ENCODE measurements around the gene AMBP. TPM values are rescaled to one million over a fixed set of nuclear protein-coding genes. Genes with fewer than 3 reads are reported as not detected.

AMBP gene
- total and polyA plus RNA-seq, 4 donors, result 3,440 to 6,678 (median 4,863) TPM

GRCh38 chr9:114091711-114092110 is 13.6 kb upstream of the AMBP start:
- H3K4me3 ChIP-seq (ENCODE audit: low read depth in 1 of 3, low read length in 3 of 3), result no peak overlapping the region
- TF ChIP-seq GABPA (IDR thresholded peaks at IDR 0.05 in 1 of 2, conservative IDR thresholded peaks at IDR 0.05 in 1 of 2), result no peak
- no peak overlapping the region for H3K27ac ChIP-seq (ENCODE audit: low read depth in 1 of 2, low read length in 2 of 2)
- DNase-seq (ENCODE audit: low spot score), result peak; percentile 29
- H3K9me3 ChIP-seq (ENCODE audit: control insufficient read depth in 4 of 4, low read length in 3 of 4), result no peaks in the 10 kb centered on the region
- H3K27me3 ChIP-seq (ENCODE audit: control insufficient read depth in 4 of 4, insufficient read depth in 4 of 4, low read length in 3 of 4), result no peaks in the 10 kb centered on the region
- peaks cover 0 to 10% (median 4%) of the 10 kb centered on the region in 4 donors for H3K36me3 ChIP-seq (ENCODE audit: control insufficient read depth in 4 of 4, insufficient read depth in 3 of 4, low read depth in 1 of 4, low read length in 3 of 4)
- H3K4me1 ChIP-seq (ENCODE audit: control insufficient read depth in 4 of 4, insufficient read depth in 4 of 4, low read length in 3 of 4), result no peaks in the 10 kb centered on the region
- 95% methylated on average over 8 of the region's 8 CpGs for WGBS
- no peak overlapping the region for H3K9ac ChIP-seq (ENCODE audit: low read depth in 1 of 2, low read length in 2 of 2)

- no peak overlapping the region for H3K9ac ChIP-seq (ENCODE audit: low read depth in 1 of 2, low read length in 2 of 2)
- peaks cover 0 to 10% (median 4%) of the 10 kb centered on the region in 4 donors for H3K36me3 ChIP-seq (ENCODE audit: control insufficient read depth in 4 of 4, insufficient read depth in 3 of 4, low read depth in 1 of 4, low read length in 3 of 4)
- no peaks in the 10 kb centered on the region for H3K9me3 ChIP-seq (ENCODE audit: control insufficient read depth in 4 of 4, low read length in 3 of 4)
- H3K27me3 ChIP-seq (ENCODE audit: control insufficient read depth in 4 of 4, insufficient read depth in 4 of 4, low read length in 3 of 4), result no peaks in the 10 kb centered on the region
- no peak overlapping the region for H3K27ac ChIP-seq (ENCODE audit: low read depth in 1 of 2, low read length in 2 of 2)
- TF ChIP-seq GABPA (IDR thresholded peaks at IDR 0.05 in 1 of 2, conservative IDR thresholded peaks at IDR 0.05 in 1 of 2) (no peak), MAX (IDR thresholded peaks at IDR 0.05) (no peak), REST (IDR thresholded peaks at IDR 0.05) (no peak), NR2F2 (IDR thresholded peaks at IDR 0.05) (no peak), YY1 (IDR thresholded peaks at IDR 0.05) (no peak), FOXA1 (IDR thresholded peaks at IDR 0.05) (no peak), CTCF (IDR thresholded peaks at IDR 0.05; ENCODE audit: low read depth, low read length, missing input control) (no peak), TAF1 (conservative IDR thresholded peaks at IDR 0.05) (no peak), EGR1 (IDR thresholded peaks at IDR 0.05; ENCODE audit: low read depth in 2 of 2) (no peak), HNF4G (IDR thresholded peaks at IDR 0.05) (no peak), HNF4A (conservative IDR thresholded peaks at IDR 0.05) (no peak), RAD21 (IDR thresholded peaks at IDR 0.05) (no peak), ZBTB33 (IDR thresholded peaks at IDR 0.05) (no peak), FOXA2 (IDR thresholded peaks at IDR 0.05) (no peak), ATF3 (IDR thresholded peaks at IDR 0.05) (no peak)
- 92% methylated on average over 4 of the region's 4 CpGs for WGBS
- no peak for DNase-seq (ENCODE audit: low spot score)
- no peaks in the 10 kb centered on the region for H3K4me1 ChIP-seq (ENCODE audit: control insufficient read depth in 4 of 4, insufficient read depth in 4 of 4, low read length in 3 of 4)
- H3K4me3 ChIP-seq (ENCODE audit: low read depth in 1 of 3, low read length in 3 of 3), result no peak overlapping the region
Measured at GRCh38 chr9:114090798-114091197, 12.7 kb upstream of the AMBP start.
